ENCODE results near the gene SDS. TPM values are rescaled to one million over a fixed set of nuclear protein-coding genes. Genes with fewer than 3 reads are reported as not detected.

Gene SDS
- total and polyA plus RNA-seq, 2 donors (not counting 1 experiment from before 2014, with no cell fraction given) = 0.09 TPM; not detected in 1

GRCh38 chr12:113448873-113449272 lies 45.2 kb upstream of the SDS start:
- Mint-ChIP-seq H3K4me3 (no peak overlapping the region), H3K27me3 (peaks cover 26% of the 10 kb centered on the region), H3K27ac (no peak overlapping the region), H3K9me3 (ENCODE audit: insufficient read depth) (no peaks in the 10 kb centered on the region), H3K4me1 (no peaks in the 10 kb centered on the region)
- no peak overlapping the region for H3K4me2 ChIP-seq (replicated peaks; ENCODE audit: low read depth, low read length, poor library complexity, severe bottlenecking)
- ChIA-PET POLR2A (no interaction called here), CTCF (no interaction called here)
- no peaks in the 10 kb centered on the region for H3K79me2 ChIP-seq (ENCODE audit: control insufficient read depth, insufficient read depth, low read length)
- no peak overlapping the region for H3K9ac ChIP-seq (ENCODE audit: low read length)
- no peak overlapping the region for H3K27ac ChIP-seq (ENCODE audit: low read length in 2 of 2)
- no peaks in the 10 kb centered on the region for H3K36me3 ChIP-seq (replicated peaks in 1 of 2; ENCODE audit: control extremely low read depth in 1 of 2, control insufficient read depth in 1 of 2, extremely low read depth in 1 of 2, insufficient read depth in 2 of 2, low read length in 1 of 2)
- DNase-seq = no peak
- intact Hi-C loops (cut with micrococcal nuclease) = no loop called here
- TF ChIP-seq CTCF (IDR thresholded peaks at IDR 0.05) (no peak), EZH2 (IDR thresholded peaks at IDR 0.05; ENCODE audit: borderline replicate concordance, insufficient read depth, low read depth, low read length, poor library complexity, severe bottlenecking) (no peak)
- H3K4me1 ChIP-seq (ENCODE audit: control insufficient read depth in 2 of 2, insufficient read depth in 2 of 2, low read length in 2 of 2) = no peaks in the 10 kb centered on the region
- no peaks in the 10 kb centered on the region for H4K20me1 ChIP-seq (ENCODE audit: control insufficient read depth, insufficient read depth, low read length, poor library complexity, severe bottlenecking)
- no peak for ATAC-seq (ENCODE audit: low read depth)
- peaks cover 0 to 15% (median 3%) of the 10 kb centered on the region in 4 experiments for H3K27me3 ChIP-seq (replicated peaks in 1 of 4; ENCODE audit: control extremely low read depth in 1 of 4, control insufficient read depth in 3 of 4, insufficient read depth in 4 of 4, low read length in 3 of 4)
- WGBS (ENCODE audit: insufficient coverage) = 50% methylated on average over 1 of the region's 7 CpGs
- H2AFZ ChIP-seq (ENCODE audit: insufficient read depth, low read depth, low read length, poor library complexity, severe bottlenecking) = no peak overlapping the region
- H3K9me3 ChIP-seq (ENCODE audit: control extremely low read depth in 1 of 3, control insufficient read depth in 2 of 3, insufficient read depth in 1 of 3, low read length in 2 of 3) = peaks cover 0 to 16% (median 0%) of the 10 kb centered on the region in 3 donors
- H3K4me3 ChIP-seq (ENCODE audit: control extremely low read depth in 1 of 5, extremely low read depth in 1 of 5, insufficient read depth in 1 of 5, low read depth in 2 of 5, low read length in 4 of 5) = no peak overlapping the region

- H3K36me3 ChIP-seq (replicated peaks in 1 of 2; ENCODE audit: control extremely low read depth in 1 of 2, control insufficient read depth in 1 of 2, extremely low read depth in 1 of 2, insufficient read depth in 2 of 2, low read length in 1 of 2) = no peaks in the 10 kb centered on the region
- Mint-ChIP-seq H3K4me3 (no peak overlapping the region), H3K4me1 (no peaks in the 10 kb centered on the region), H3K27me3 (peaks cover 39% of the 10 kb centered on the region), H3K27ac (no peak overlapping the region), H3K9me3 (ENCODE audit: insufficient read depth) (no peaks in the 10 kb centered on the region)
- intact Hi-C loops (cut with micrococcal nuclease) = no loop called here
- no peak overlapping the region for H3K4me2 ChIP-seq (replicated peaks; ENCODE audit: low read depth, low read length, poor library complexity, severe bottlenecking)
- no peaks in the 10 kb centered on the region for H3K4me1 ChIP-seq (ENCODE audit: control insufficient read depth in 2 of 2, insufficient read depth in 2 of 2, low read length in 2 of 2)
- no peaks in the 10 kb centered on the region for H4K20me1 ChIP-seq (ENCODE audit: control insufficient read depth, insufficient read depth, low read length, poor library complexity, severe bottlenecking)
- H3K27ac ChIP-seq (ENCODE audit: low read length in 2 of 2) = no peak overlapping the region
- WGBS (ENCODE audit: insufficient coverage) = 100% methylated on average over 1 of the region's 6 CpGs
- H3K9me3 ChIP-seq (ENCODE audit: control extremely low read depth in 1 of 3, control insufficient read depth in 2 of 3, insufficient read depth in 1 of 3, low read length in 2 of 3) = peaks cover 0 to 19% (median 0%) of the 10 kb centered on the region in 3 donors
- ChIA-PET POLR2A (no interaction called here), CTCF (interaction anchor here (0.7 kb wide), 1 partner anchor 16 kb away, joined by 3 read pairs; no protein-coding TSS in a partner anchor)
- ATAC-seq (ENCODE audit: low read depth) = no peak
- H3K79me2 ChIP-seq (ENCODE audit: control insufficient read depth, insufficient read depth, low read length) = no peaks in the 10 kb centered on the region
- peaks cover 0 to 20% (median 5%) of the 10 kb centered on the region in 4 experiments for H3K27me3 ChIP-seq (replicated peaks in 1 of 4; ENCODE audit: control extremely low read depth in 1 of 4, control insufficient read depth in 3 of 4, insufficient read depth in 4 of 4, low read length in 3 of 4)
- H3K9ac ChIP-seq (ENCODE audit: low read length) = no peak overlapping the region
- TF ChIP-seq CTCF (IDR thresholded peaks at IDR 0.05) (no peak), EZH2 (IDR thresholded peaks at IDR 0.05; ENCODE audit: borderline replicate concordance, insufficient read depth, low read depth, low read length, poor library complexity, severe bottlenecking) (no peak)
- H3K4me3 ChIP-seq (ENCODE audit: control extremely low read depth in 1 of 5, extremely low read depth in 1 of 5, insufficient read depth in 1 of 5, low read depth in 2 of 5, low read length in 4 of 5) = no peak overlapping the region
- DNase-seq = no peak
- no peak overlapping the region for H2AFZ ChIP-seq (ENCODE audit: insufficient read depth, low read depth, low read length, poor library complexity, severe bottlenecking)
Measured at GRCh38 chr12:113445544-113446171, 42.0 kb upstream of the SDS start.

All from B cell (primary cell).